ENCODE data around the gene TPRG1. TPM values are rescaled to one million over a fixed set of nuclear protein-coding genes. Genes with fewer than 3 reads are reported as not detected.

The TPRG1 gene
- total and polyA plus RNA-seq, 2 of the 4 experiments (the other 2 are of a cell fraction), result 0.17 TPM; not detected in 1

GRCh38 chr3:189202583-189202982 lies 30.8 kb downstream of the TPRG1 start:
- ChIA-PET POLR2A (ENCODE audit: unreplicated experiment) (no interaction called here), CTCF (interaction anchor here (0.6 kb wide), 1 partner anchor 710 kb away, joined by 4 read pairs; no protein-coding TSS in a partner anchor)
- no peak overlapping the region for H3K4ac ChIP-seq (ENCODE audit: low read depth, low read length)
- no peak overlapping the region for H4K91ac ChIP-seq (ENCODE audit: insufficient read depth, low read depth, low read length)
- H2AK5ac ChIP-seq (ENCODE audit: low read depth, low read length), result no peak overlapping the region
- no peak overlapping the region for H3K56ac ChIP-seq (ENCODE audit: extremely low read depth, insufficient read depth, low read length)
- no peaks in the 10 kb centered on the region for H3K4me1 ChIP-seq (ENCODE audit: control insufficient read depth, insufficient read depth, low read length)
- DNase-seq, result no peak
- no peak overlapping the region for H3K9ac ChIP-seq (ENCODE audit: low read depth, low read length)
- dilution Hi-C loops (cut with HindIII; ENCODE audit: low sequenced_read_pairs, unreplicated experiment) (no loop called here), intact Hi-C loops (cut with micrococcal nuclease) (no loop called here), in situ Hi-C loops (cut with MboI; ENCODE audit: low sequenced_read_pairs) (no loop called here)
- no peak overlapping the region for H3K27ac ChIP-seq (ENCODE audit: insufficient read depth, low read length)
- H2AK9ac ChIP-seq (replicated peaks; ENCODE audit: low read depth, low read length, poor library complexity), result no peak overlapping the region
- WGBS, 2 experiments (ENCODE audit: extremely low coverage in 2 of 2, insufficient read length in 1 of 2), result 28% methylated on average over 3 of the region's 6 CpGs; no CpG with 5 or more reads in 1 of the 2 experiments
- ATAC-seq (ENCODE audit: low read depth), result no peak
- H3K9me3 ChIP-seq (ENCODE audit: control insufficient read depth, insufficient read depth, low read length), result no peaks in the 10 kb centered on the region
- H3K14ac ChIP-seq (replicated peaks; ENCODE audit: low read depth, low read length), result no peak overlapping the region
- no peak overlapping the region for H4K8ac ChIP-seq (ENCODE audit: low read depth in 2 of 2, low read length in 2 of 2)
- H3K23ac ChIP-seq (ENCODE audit: low read depth, low read length), result no peak overlapping the region
- no peak overlapping the region for H4K5ac ChIP-seq (ENCODE audit: low read depth, low read length)
- H2BK120ac ChIP-seq (ENCODE audit: low read depth, low read length), result no peak overlapping the region
- H2BK15ac ChIP-seq (ENCODE audit: low read depth, low read length), result no peak overlapping the region
- H3K27me3 ChIP-seq (ENCODE audit: control insufficient read depth, insufficient read depth, low read length), result no peaks in the 10 kb centered on the region; the same call in none of the 2 replicates
- H3K18ac ChIP-seq (ENCODE audit: low read depth, low read length), result no peak overlapping the region
- no peak overlapping the region for H2BK5ac ChIP-seq (ENCODE audit: low read depth, low read length, poor library complexity, severe bottlenecking)
- H3K9me1 ChIP-seq (ENCODE audit: insufficient read depth, low read length), result no peaks in the 10 kb centered on the region
- H3K4me3 ChIP-seq (ENCODE audit: insufficient read depth, low read depth, low read length), result no peak overlapping the region
- H4K20me1 ChIP-seq (ENCODE audit: insufficient read depth, low read length), result no peaks in the 10 kb centered on the region
- H3K36me3 ChIP-seq (ENCODE audit: control insufficient read depth, insufficient read depth, low read length), result no peaks in the 10 kb centered on the region
- H2BK20ac ChIP-seq (ENCODE audit: low read depth, low read length), result no peak overlapping the region
- no peak overlapping the region for H2AFZ ChIP-seq (replicated peaks; ENCODE audit: low read length, poor library complexity)
- H3K4me2 ChIP-seq (ENCODE audit: low read depth, low read length), result no peak overlapping the region
- H3K79me1 ChIP-seq (ENCODE audit: low read depth in 1 of 2, low read length in 2 of 2), result no peaks in the 10 kb centered on the region
- TF ChIP-seq ELK1 (IDR thresholded peaks at IDR 0.05; ENCODE audit: borderline replicate concordance, low read depth, low read length) (no peak), MAFK (IDR thresholded peaks at IDR 0.05; ENCODE audit: low read depth, low read length) (no peak), SMC3 (IDR thresholded peaks at IDR 0.05; ENCODE audit: low read depth, low read length) (no peak), BHLHE40 (IDR thresholded peaks at IDR 0.05; ENCODE audit: low read depth, low read length) (no peak), MXI1 (IDR thresholded peaks at IDR 0.05; ENCODE audit: borderline replicate concordance, low read depth, low read length) (no peak), CEBPB (IDR thresholded peaks at IDR 0.05; ENCODE audit: low read depth, low read length) (no peak), FOS (IDR thresholded peaks at IDR 0.05; ENCODE audit: low read depth, low read length) (no peak), RCOR1 (IDR thresholded peaks at IDR 0.05; ENCODE audit: insufficient replicate concordance, low read length) (no peak), MAZ (IDR thresholded peaks at IDR 0.05; ENCODE audit: borderline replicate concordance, low read depth, low read length) (no peak), CHD1 (IDR thresholded peaks at IDR 0.05; ENCODE audit: low read depth, low read length) (no peak)
- no TSS peak for BruUV-seq (replicated peaks)
